GM23338 (cell line): ENCODE results near the gene AQP6. TPM values are rescaled to one million over a fixed set of nuclear protein-coding genes. Genes with fewer than 3 reads are reported as not detected.
A peak's percentile ranks its signal among the peaks of the same experiment; 100 is the strongest.

Experiments
- ATAC-seq: fragments of 200-7000 bp; cut with Tn5 transposase; 3 replicates; pipeline ENCODE4 v1.9.1; 2020
- DNase-seq: peaks from one replicate; pipeline ENCODE4 v3.0.0-alpha.2; 2015; ENCODE audit warnings: low spot score
- H2AFZ ChIP-seq: fragments of 200-600 bp; sonication (generic); 2 replicates; pipeline ENCODE4 v1.8.0; 2016; ENCODE audit warnings: antibody characterized with exemption, mild to moderate bottlenecking, moderate library complexity
- H3F3A ChIP-seq: fragments of 200-600 bp; sonication (generic); replicated peaks from 2 replicates; pipeline ENCODE4 v1.8.0; 2017; ENCODE audit warnings: antibody characterized with exemption, mixed run types, low read depth
- H3K27ac ChIP-seq: fragments of 200-600 bp; sonication (generic); 2 replicates; pipeline ENCODE4 v1.6.1; 2016; ENCODE audit warnings: low read depth
- H3K27me3 ChIP-seq: fragments of 200-600 bp; sonication (generic); 2 replicates; pipeline ENCODE4 v1.8.0; 2016; ENCODE audit warnings: mild to moderate bottlenecking, mixed run types, moderate library complexity; ENCODE audit not compliant: insufficient read depth
- H3K36me3 ChIP-seq: fragments of 200-600 bp; sonication (generic); 2 replicates; pipeline ENCODE4 v1.8.0; 2016; ENCODE audit warnings: mild to moderate bottlenecking; ENCODE audit not compliant: insufficient read depth
- H3K4me1 ChIP-seq: fragments of 200-600 bp; sonication (generic); 2 replicates; pipeline ENCODE4 v1.8.0; 2016; ENCODE audit warnings: mild to moderate bottlenecking, moderate library complexity; ENCODE audit not compliant: insufficient read depth
- H3K4me2 ChIP-seq: fragments of 200-600 bp; sonication (generic); 2 replicates; pipeline ENCODE4 v1.7.1; 2017; ENCODE audit warnings: mixed run types
- H3K4me3 ChIP-seq: fragments of 200-600 bp; sonication (generic); 2 replicates; pipeline ENCODE4 v1.6.1; 2016; ENCODE audit warnings: mixed run types
- H3K79me2 ChIP-seq: fragments of 200-600 bp; sonication (generic); replicated peaks from 2 replicates; pipeline ENCODE4 v1.8.0; 2017; ENCODE audit warnings: mild to moderate bottlenecking; ENCODE audit not compliant: insufficient read depth
- H3K9me2 ChIP-seq: fragments of 200-600 bp; sonication (generic); 2 replicates; pipeline ENCODE4 v1.8.0; 2017; ENCODE audit not compliant: insufficient read depth
- H4K20me1 ChIP-seq: fragments of 200-600 bp; sonication (generic); replicated peaks from 2 replicates; pipeline ENCODE4 v1.8.0; 2017; ENCODE audit warnings: mild to moderate bottlenecking; ENCODE audit not compliant: insufficient read depth
- H3K27ac Mint-ChIP-seq: 2 replicates; pipeline ENCODE4 v1.8.0; 2020; ENCODE audit warnings: inconsistent platforms, mild to moderate bottlenecking, moderate library complexity, mixed read lengths
- H3K27me3 Mint-ChIP-seq: 3 replicates; pipeline ENCODE4 v1.8.0; 2022; ENCODE audit warnings: low read depth, mild to moderate bottlenecking, moderate library complexity, mixed read lengths, inconsistent platforms; ENCODE audit not compliant: insufficient read depth, poor library complexity
- H3K36me3 Mint-ChIP-seq: 3 replicates; pipeline ENCODE4 v1.8.0; 2021; ENCODE audit warnings: low read depth, mild to moderate bottlenecking, inconsistent platforms, moderate library complexity, mixed read lengths
- H3K4me1 Mint-ChIP-seq: 3 replicates; pipeline ENCODE4 v1.8.0; 2020; ENCODE audit warnings: mild to moderate bottlenecking, inconsistent platforms, mixed read lengths
- H3K4me3 Mint-ChIP-seq: 3 replicates; pipeline ENCODE4 v1.8.0; 2021; ENCODE audit warnings: moderate library complexity, mild to moderate bottlenecking, inconsistent platforms, mixed read lengths
- H3K9me3 Mint-ChIP-seq: 3 replicates; pipeline ENCODE4 v1.8.0; 2020; ENCODE audit warnings: moderate library complexity, mild to moderate bottlenecking, inconsistent platforms, mixed read lengths
- CREB1 ChIP-seq: fragments of 250-450 bp; sonication (Bioruptor Pico); IDR thresholded peaks from 2 replicates; pipeline ENCODE4 v1.5.0; 2020; ENCODE audit warnings: low read depth, mild to moderate bottlenecking, moderate library complexity
- EZH2 ChIP-seq: fragments of 200-600 bp; sonication (generic); IDR thresholded peaks from one replicate; pipeline ENCODE4 v1.8.0; 2017; ENCODE audit warnings: antibody characterized with exemption, mild to moderate bottlenecking, low read depth; ENCODE audit not compliant: unreplicated experiment
- JUNB ChIP-seq: IDR thresholded peaks from one replicate; pipeline ENCODE4 v1.6.1; 2016; ENCODE audit warnings: antibody characterized with exemption; ENCODE audit not compliant: unreplicated experiment
- NANOG ChIP-seq: IDR thresholded peaks from 2 replicates; pipeline ENCODE4 v1.6.1; 2016; ENCODE audit warnings: antibody characterized with exemption, borderline replicate concordance
- POLR2AphosphoS5 ChIP-seq: IDR thresholded peaks from 2 replicates; pipeline ENCODE4 v1.6.1; 2016; ENCODE audit warnings: antibody characterized with exemption, low read depth
- STAT1 ChIP-seq: IDR thresholded peaks from one replicate; pipeline ENCODE4 v1.6.1; 2016; ENCODE audit warnings: antibody characterized with exemption; ENCODE audit not compliant: unreplicated experiment
- ZNF114 ChIP-seq: fragments of 250-450 bp; sonication (Bioruptor Pico); IDR thresholded peaks from 2 replicates; pipeline ENCODE4 v1.5.0; 2020; ENCODE audit warnings: mild to moderate bottlenecking, moderate library complexity
- ZNF331 ChIP-seq: fragments of 250-450 bp; sonication (Bioruptor Pico); IDR thresholded peaks from 2 replicates; pipeline ENCODE4 v1.5.0; 2020; ENCODE audit warnings: low read depth, mild to moderate bottlenecking, moderate library complexity
- polyA plus RNA-seq: library from polyadenylated mRNA; unstranded; fragments of >200 nt; fragmentation: Nextera tagmentation; extraction: Ambion mirVana; gene quantifications from 2 replicates; pipeline ENCODE4 v1.2.1, GENCODE V29; 2016
- total RNA-seq: library from RNA; depleted of rRNA; stranded (reverse); fragments of >200 nt; shearing (Covaris generic); gene quantifications from 2 replicates; pipeline ENCODE4 v1.2.3, GENCODE V29; 2014
- TF ChIP-seq, protein P1 (sequence below): fragments of 250-450 bp; sonication (Bioruptor Pico); IDR thresholded peaks from 2 replicates; pipeline ENCODE4 v1.5.0; 2020; ENCODE audit warnings: mild to moderate bottlenecking, moderate library complexity
- TF ChIP-seq, protein P2 (sequence below): IDR thresholded peaks from one replicate; pipeline ENCODE4 v1.6.1; 2018; ENCODE audit warnings: antibody characterized with exemption; ENCODE audit not compliant: unreplicated experiment
- TF ChIP-seq, protein P3 (sequence below): IDR thresholded peaks from 2 replicates; pipeline ENCODE4 v1.6.1; 2016; ENCODE audit warnings: antibody characterized with exemption

The AQP6 gene
- total and polyA plus RNA-seq, 2 experiments from 2014 or later: 0.08 TPM; not detected in 1

DNA sequence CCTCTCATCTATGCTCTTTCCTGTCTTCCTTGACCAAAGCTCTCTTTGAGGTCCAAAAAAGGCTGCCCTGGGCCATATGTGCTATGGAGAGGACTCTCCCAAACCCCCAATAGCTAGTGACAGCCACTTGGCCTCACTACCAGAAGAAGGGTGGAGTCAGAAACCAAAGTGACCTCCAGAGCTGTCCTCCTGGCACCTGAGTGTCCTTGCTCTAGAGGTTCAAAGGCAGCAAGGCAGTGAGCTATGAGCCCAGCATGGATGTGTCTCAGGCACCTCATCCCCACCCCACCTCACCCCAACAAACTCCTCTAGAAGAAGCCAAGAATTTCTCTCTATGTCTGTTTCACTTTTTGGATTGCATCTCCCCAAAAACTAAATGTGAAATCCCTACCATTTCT lies 15.2 kb upstream of the AQP6 start (continued):
- TF ChIP-seq, protein P1, sequence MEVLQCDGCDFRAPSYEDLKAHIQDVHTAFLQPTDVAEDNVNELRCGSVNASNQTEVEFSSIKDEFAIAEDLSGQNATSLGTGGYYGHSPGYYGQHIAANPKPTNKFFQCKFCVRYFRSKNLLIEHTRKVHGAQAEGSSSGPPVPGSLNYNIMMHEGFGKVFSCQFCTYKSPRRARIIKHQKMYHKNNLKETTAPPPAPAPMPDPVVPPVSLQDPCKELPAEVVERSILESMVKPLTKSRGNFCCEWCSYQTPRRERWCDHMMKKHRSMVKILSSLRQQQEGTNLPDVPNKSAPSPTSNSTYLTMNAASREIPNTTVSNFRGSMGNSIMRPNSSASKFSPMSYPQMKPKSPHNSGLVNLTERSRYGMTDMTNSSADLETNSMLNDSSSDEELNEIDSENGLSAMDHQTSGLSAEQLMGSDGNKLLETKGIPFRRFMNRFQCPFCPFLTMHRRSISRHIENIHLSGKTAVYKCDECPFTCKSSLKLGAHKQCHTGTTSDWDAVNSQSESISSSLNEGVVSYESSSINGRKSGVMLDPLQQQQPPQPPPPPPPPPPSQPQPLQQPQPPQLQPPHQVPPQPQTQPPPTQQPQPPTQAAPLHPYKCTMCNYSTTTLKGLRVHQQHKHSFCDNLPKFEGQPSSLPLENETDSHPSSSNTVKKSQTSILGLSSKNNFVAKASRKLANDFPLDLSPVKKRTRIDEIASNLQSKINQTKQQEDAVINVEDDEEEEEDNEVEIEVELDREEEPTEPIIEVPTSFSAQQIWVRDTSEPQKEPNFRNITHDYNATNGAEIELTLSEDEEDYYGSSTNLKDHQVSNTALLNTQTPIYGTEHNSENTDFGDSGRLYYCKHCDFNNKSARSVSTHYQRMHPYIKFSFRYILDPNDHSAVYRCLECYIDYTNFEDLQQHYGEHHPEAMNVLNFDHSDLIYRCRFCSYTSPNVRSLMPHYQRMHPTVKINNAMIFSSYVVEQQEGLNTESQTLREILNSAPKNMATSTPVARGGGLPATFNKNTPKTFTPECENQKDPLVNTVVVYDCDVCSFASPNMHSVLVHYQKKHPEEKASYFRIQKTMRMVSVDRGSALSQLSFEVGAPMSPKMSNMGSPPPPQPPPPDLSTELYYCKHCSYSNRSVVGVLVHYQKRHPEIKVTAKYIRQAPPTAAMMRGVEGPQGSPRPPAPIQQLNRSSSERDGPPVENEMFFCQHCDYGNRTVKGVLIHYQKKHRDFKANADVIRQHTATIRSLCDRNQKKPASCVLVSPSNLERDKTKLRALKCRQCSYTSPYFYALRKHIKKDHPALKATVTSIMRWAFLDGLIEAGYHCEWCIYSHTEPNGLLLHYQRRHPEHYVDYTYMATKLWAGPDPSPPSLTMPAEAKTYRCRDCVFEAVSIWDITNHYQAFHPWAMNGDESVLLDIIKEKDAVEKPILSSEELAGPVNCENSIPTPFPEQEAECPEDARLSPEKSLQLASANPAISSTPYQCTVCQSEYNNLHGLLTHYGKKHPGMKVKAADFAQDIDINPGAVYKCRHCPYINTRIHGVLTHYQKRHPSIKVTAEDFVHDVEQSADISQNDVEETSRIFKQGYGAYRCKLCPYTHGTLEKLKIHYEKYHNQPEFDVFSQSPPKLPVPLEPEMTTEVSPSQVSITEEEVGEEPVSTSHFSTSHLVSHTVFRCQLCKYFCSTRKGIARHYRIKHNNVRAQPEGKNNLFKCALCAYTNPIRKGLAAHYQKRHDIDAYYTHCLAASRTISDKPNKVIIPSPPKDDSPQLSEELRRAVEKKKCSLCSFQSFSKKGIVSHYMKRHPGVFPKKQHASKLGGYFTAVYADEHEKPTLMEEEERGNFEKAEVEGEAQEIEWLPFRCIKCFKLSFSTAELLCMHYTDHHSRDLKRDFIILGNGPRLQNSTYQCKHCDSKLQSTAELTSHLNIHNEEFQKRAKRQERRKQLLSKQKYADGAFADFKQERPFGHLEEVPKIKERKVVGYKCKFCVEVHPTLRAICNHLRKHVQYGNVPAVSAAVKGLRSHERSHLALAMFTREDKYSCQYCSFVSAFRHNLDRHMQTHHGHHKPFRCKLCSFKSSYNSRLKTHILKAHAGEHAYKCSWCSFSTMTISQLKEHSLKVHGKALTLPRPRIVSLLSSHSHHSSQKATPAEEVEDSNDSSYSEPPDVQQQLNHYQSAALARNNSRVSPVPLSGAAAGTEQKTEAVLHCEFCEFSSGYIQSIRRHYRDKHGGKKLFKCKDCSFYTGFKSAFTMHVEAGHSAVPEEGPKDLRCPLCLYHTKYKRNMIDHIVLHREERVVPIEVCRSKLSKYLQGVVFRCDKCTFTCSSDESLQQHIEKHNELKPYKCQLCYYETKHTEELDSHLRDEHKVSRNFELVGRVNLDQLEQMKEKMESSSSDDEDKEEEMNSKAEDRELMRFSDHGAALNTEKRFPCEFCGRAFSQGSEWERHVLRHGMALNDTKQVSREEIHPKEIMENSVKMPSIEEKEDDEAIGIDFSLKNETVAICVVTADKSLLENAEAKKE (CRISPR knock-in tag): no peak

DNA sequence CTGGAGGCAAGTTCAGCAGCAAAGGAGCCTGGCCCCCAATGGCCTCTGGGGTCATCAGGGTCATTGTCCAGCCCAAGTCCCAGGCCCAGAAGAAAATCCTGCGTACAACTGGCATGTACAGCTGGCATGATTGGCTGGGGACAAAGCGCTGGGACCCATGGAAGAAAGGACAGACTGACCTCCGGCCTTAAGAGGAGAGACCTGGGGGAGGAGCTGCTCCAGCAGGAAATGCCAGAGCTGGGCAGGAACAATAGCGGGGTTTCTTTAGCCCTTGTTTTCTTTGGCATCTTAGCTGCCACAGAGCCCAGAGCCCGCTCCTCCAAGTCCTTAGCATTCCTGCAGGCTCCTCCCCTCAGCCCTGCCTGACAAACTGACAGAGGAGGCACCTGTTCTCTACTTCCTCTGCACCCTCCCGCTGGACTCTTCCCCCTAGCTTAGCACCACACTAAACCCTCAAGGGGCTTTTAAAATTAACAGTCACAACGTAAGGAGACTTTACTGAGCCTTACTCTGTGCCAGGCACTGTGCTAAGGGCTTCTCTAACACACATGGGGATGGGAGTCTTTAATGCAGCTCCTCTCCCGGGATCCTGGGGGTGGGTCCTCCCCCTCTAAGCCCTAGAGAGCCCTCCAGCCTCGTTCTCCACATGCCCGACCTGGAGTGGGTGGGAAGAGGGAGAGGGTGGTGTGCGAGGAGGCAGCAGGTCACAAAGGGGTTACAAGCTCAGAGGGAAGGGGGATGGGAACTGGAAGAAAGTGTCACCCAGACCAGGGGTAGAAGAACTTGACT lies 12.9 kb upstream of the AQP6 start:
- peak; percentile 94 for DNase-seq
- no peaks in the 10 kb centered on the region for H4K20me1 ChIP-seq

More for the DNA sequence above, 12.9 kb upstream of the AQP6 start:
- Mint-ChIP-seq H3K4me3 (peak overlapping the region; percentile 67), H3K9me3 (peaks cover 6% of the 10 kb centered on the region; the same call in 2 of the 3 replicates), H3K27me3 (peaks cover 43% of the 10 kb centered on the region), H3K36me3 (peaks cover 5% of the 10 kb centered on the region; the same call in 1 of the 3 replicates), H3K27ac (no peak overlapping the region), H3K4me1 (peaks cover 24% of the 10 kb centered on the region)
- peak overlapping the region; percentile 18; the same call in 1 of the 2 replicates for H2AFZ ChIP-seq
- H3K9me2 ChIP-seq: no peaks in the 10 kb centered on the region
- no peaks in the 10 kb centered on the region for H3F3A ChIP-seq
- TF ChIP-seq EZH2: no peak
- TF ChIP-seq ZNF331 (CRISPR knock-in tag): no peak
- TF ChIP-seq POLR2AphosphoS5: no peak
- TF ChIP-seq CREB1: no peak
- TF ChIP-seq, protein P2, sequence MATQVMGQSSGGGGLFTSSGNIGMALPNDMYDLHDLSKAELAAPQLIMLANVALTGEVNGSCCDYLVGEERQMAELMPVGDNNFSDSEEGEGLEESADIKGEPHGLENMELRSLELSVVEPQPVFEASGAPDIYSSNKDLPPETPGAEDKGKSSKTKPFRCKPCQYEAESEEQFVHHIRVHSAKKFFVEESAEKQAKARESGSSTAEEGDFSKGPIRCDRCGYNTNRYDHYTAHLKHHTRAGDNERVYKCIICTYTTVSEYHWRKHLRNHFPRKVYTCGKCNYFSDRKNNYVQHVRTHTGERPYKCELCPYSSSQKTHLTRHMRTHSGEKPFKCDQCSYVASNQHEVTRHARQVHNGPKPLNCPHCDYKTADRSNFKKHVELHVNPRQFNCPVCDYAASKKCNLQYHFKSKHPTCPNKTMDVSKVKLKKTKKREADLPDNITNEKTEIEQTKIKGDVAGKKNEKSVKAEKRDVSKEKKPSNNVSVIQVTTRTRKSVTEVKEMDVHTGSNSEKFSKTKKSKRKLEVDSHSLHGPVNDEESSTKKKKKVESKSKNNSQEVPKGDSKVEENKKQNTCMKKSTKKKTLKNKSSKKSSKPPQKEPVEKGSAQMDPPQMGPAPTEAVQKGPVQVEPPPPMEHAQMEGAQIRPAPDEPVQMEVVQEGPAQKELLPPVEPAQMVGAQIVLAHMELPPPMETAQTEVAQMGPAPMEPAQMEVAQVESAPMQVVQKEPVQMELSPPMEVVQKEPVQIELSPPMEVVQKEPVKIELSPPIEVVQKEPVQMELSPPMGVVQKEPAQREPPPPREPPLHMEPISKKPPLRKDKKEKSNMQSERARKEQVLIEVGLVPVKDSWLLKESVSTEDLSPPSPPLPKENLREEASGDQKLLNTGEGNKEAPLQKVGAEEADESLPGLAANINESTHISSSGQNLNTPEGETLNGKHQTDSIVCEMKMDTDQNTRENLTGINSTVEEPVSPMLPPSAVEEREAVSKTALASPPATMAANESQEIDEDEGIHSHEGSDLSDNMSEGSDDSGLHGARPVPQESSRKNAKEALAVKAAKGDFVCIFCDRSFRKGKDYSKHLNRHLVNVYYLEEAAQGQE: no peak
- TF ChIP-seq, protein P3, sequence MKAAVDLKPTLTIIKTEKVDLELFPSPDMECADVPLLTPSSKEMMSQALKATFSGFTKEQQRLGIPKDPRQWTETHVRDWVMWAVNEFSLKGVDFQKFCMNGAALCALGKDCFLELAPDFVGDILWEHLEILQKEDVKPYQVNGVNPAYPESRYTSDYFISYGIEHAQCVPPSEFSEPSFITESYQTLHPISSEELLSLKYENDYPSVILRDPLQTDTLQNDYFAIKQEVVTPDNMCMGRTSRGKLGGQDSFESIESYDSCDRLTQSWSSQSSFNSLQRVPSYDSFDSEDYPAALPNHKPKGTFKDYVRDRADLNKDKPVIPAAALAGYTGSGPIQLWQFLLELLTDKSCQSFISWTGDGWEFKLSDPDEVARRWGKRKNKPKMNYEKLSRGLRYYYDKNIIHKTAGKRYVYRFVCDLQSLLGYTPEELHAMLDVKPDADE: no peak
- TF ChIP-seq STAT1: no peak
- no peak for TF ChIP-seq ZNF114 (CRISPR knock-in tag)
- TF ChIP-seq NANOG: no peak
- TF ChIP-seq JUNB: no peak
- no peak overlapping the region for H3K27ac ChIP-seq
- peak overlapping the region; percentile 64 for H3K4me3 ChIP-seq
- peaks cover 31% of the 10 kb centered on the region for H3K4me1 ChIP-seq
- H3K79me2 ChIP-seq: no peaks in the 10 kb centered on the region
- H3K4me2 ChIP-seq: peak overlapping the region; percentile 89
- ATAC-seq: peak; percentile 52
- H3K27me3 ChIP-seq: peaks cover 78% of the 10 kb centered on the region
- H3K36me3 ChIP-seq: no peaks in the 10 kb centered on the region; the same call in 1 of the 2 replicates
